Measurements from ENCODE around the gene GUCD1.

The GUCD1 gene

GRCh38 chr22:24501301-24502005 is 53.5 kb downstream of the GUCD1 start:
- no peak for DNase-seq (ENCODE audit: low read depth)
- TF ChIP-seq, protein P1, sequence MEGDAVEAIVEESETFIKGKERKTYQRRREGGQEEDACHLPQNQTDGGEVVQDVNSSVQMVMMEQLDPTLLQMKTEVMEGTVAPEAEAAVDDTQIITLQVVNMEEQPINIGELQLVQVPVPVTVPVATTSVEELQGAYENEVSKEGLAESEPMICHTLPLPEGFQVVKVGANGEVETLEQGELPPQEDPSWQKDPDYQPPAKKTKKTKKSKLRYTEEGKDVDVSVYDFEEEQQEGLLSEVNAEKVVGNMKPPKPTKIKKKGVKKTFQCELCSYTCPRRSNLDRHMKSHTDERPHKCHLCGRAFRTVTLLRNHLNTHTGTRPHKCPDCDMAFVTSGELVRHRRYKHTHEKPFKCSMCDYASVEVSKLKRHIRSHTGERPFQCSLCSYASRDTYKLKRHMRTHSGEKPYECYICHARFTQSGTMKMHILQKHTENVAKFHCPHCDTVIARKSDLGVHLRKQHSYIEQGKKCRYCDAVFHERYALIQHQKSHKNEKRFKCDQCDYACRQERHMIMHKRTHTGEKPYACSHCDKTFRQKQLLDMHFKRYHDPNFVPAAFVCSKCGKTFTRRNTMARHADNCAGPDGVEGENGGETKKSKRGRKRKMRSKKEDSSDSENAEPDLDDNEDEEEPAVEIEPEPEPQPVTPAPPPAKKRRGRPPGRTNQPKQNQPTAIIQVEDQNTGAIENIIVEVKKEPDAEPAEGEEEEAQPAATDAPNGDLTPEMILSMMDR (IDR thresholded peaks at IDR 0.05; ENCODE audit: control insufficient read depth, extremely low read depth, insufficient read depth) = no peak

DNA sequence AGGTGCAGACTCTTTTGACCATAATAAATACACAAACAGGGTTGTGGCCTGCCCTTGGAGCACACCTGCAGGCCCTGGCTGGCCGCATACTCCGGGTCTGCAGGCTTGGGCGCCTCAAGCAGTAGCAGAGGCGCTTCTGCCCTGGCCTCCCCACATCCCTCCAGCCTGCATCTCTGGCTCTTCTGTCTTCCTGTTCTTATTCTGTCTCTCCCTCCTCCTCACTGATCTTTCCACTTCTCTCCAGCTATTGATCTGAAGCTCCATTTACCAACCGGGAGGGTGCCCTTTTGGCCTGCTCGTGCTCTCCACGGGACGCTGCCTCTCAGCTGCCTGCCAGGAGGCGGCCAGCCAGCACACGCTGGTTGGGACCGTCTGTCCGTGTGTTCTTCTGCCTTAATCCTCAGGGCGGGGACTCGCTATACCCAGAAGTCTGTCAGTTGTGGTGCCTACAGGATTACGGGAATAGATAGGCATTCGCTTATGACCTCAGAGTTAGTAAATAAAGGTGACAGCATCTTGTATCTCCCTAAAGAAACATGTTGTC is 54.6 kb downstream of the GUCD1 start:
- peak; percentile 35 for DNase-seq (ENCODE audit: low read depth)
- H3K4me3 ChIP-seq (ENCODE audit: low read depth, low read length) = no peak overlapping the region
- TF ChIP-seq, protein P1 (IDR thresholded peaks at IDR 0.05; ENCODE audit: control insufficient read depth, extremely low read depth, insufficient read depth) = no peak

More at GRCh38 chr22:24501301-24502005, 53.5 kb downstream of the GUCD1 start:
- no peak overlapping the region for H3K4me3 ChIP-seq (ENCODE audit: low read depth, low read length)

DNA sequence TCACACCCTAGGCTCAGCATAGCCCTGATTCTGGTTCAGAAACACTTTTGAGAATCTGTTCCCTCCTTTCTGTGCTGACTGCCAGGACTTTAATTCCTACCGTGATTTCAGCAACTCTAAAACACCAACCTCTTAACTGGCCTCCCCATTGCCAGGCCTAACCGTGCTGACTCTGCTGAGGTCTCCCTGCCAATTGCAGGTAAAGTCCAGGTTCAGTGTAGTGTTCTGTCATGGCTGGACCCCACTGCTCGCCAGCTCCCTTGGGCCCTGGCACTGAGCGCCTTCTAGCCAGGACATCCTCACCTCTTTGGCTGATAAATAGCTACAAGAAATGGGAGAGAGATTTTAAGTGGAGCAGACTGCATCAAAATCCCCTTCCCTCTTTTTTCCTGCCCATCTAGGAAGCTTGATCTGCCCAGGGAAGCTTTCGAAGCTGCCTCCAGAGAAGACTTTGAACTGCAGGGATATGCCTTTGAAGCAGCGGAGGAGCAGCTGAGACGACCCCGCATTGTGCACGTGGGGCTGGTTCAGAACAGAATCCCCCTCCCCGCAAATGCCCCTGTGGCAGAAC is 55.1 kb downstream of the GUCD1 start:
- no peak overlapping the region for H3K4me3 ChIP-seq (ENCODE audit: low read depth, low read length)
- TF ChIP-seq, protein P1 (IDR thresholded peaks at IDR 0.05; ENCODE audit: control insufficient read depth, extremely low read depth, insufficient read depth) = no peak
- no peak for DNase-seq (ENCODE audit: low read depth)

- TF ChIP-seq, protein P1 (IDR thresholded peaks at IDR 0.05; ENCODE audit: control insufficient read depth, extremely low read depth, insufficient read depth) = no peak
- no peak for DNase-seq (ENCODE audit: low read depth)
- H3K4me3 ChIP-seq (ENCODE audit: low read depth, low read length) = no peak overlapping the region
These were observed 56.1 kb downstream of the GUCD1 start for GRCh38 chr22:24498824-24499223.

- no peak overlapping the region for H3K4me3 ChIP-seq (ENCODE audit: low read depth, low read length)
- DNase-seq (ENCODE audit: low read depth) = no peak
- TF ChIP-seq, protein P1 (IDR thresholded peaks at IDR 0.05; ENCODE audit: control insufficient read depth, extremely low read depth, insufficient read depth) = no peak
These were observed 57.1 kb downstream of the GUCD1 start for GRCh38 chr22:24497841-24498258.

- no peak overlapping the region for H3K4me3 ChIP-seq (ENCODE audit: low read depth, low read length)
- TF ChIP-seq, protein P1 (IDR thresholded peaks at IDR 0.05; ENCODE audit: control insufficient read depth, extremely low read depth, insufficient read depth) = no peak
- no peak for DNase-seq (ENCODE audit: low read depth)
These were observed 58.3 kb downstream of the GUCD1 start for GRCh38 chr22:24496661-24497060.

Data from LNCaP clone FGC (cell line).